ENCODE measurements around the gene CLMN.
"Not testable (repeated sequence)": the region's sequence is repeated elsewhere in the genome, so short reads cannot be mapped to it uniquely, and the experiment has no call there.

CLMN gene

GRCh38 chr14:95204705-95205104 is 115.0 kb downstream of the CLMN start:
- TF ChIP-seq CTCF (IDR thresholded peaks at IDR 0.05), result no peak
- H3K4me3 ChIP-seq, result no peak overlapping the region
- no peak overlapping the region for H3K27ac ChIP-seq
- no peak for DNase-seq (ENCODE audit: low spot score)

- H3K4me3 ChIP-seq; H3K27ac ChIP-seq; DNase-seq (ENCODE audit: low spot score): not testable (repeated sequence)
Observed at GRCh38 chr14:95201745-95202144, 118.0 kb downstream of the CLMN start.

- TF ChIP-seq CTCF (IDR thresholded peaks at IDR 0.05), result no peak
- Histone ChIP-seq H3K27ac (no peak overlapping the region), H3K4me3 (no peak overlapping the region)
- peak; percentile 28 for DNase-seq (ENCODE audit: low spot score)
Observed at GRCh38 chr14:95200404-95200803, 119.3 kb downstream of the CLMN start.

- no peak overlapping the region for H3K4me3 ChIP-seq
- no peak overlapping the region for H3K27ac ChIP-seq
Observed at GRCh38 chr14:95199298-95199983, 120.3 kb downstream of the CLMN start.

GRCh38 chr14:95198320-95198719 is 121.4 kb downstream of the CLMN start:
- no peak overlapping the region for H3K4me3 ChIP-seq
- H3K27ac ChIP-seq, result no peak overlapping the region
- no peak for TF ChIP-seq CTCF (IDR thresholded peaks at IDR 0.05)
- DNase-seq (ENCODE audit: low spot score), result peak; percentile 54

More at GRCh38 chr14:95199298-95199983, 120.3 kb downstream of the CLMN start:
- no peak for TF ChIP-seq CTCF (IDR thresholded peaks at IDR 0.05)
- DNase-seq (ENCODE audit: low spot score), result peak; percentile 46

GRCh38 chr14:95197551-95197950 is 122.2 kb downstream of the CLMN start:
- peak; percentile 31 for DNase-seq (ENCODE audit: low spot score)
- no peak overlapping the region for H3K27ac ChIP-seq
- H3K4me3 ChIP-seq, result no peak overlapping the region
- TF ChIP-seq CTCF (IDR thresholded peaks at IDR 0.05), result no peak

- no peak overlapping the region for H3K4me3 ChIP-seq
- DNase-seq (ENCODE audit: low spot score), result peak; percentile 28
- H3K27ac ChIP-seq, result no peak overlapping the region
- TF ChIP-seq CTCF (IDR thresholded peaks at IDR 0.05), result no peak
Observed at GRCh38 chr14:95196826-95197545, 122.7 kb downstream of the CLMN start.
